GM19043 (cell line): ENCODE data around the gene PHOSPHO1.

Experiments used
- ATAC-seq: cut with Tn5 transposase; IDR thresholded peaks from one replicate; pipeline ENCODE4 v1.9.1; 2021; ENCODE audit warnings: low read depth; ENCODE audit not compliant: unreplicated experiment

PHOSPHO1 gene

DNA sequence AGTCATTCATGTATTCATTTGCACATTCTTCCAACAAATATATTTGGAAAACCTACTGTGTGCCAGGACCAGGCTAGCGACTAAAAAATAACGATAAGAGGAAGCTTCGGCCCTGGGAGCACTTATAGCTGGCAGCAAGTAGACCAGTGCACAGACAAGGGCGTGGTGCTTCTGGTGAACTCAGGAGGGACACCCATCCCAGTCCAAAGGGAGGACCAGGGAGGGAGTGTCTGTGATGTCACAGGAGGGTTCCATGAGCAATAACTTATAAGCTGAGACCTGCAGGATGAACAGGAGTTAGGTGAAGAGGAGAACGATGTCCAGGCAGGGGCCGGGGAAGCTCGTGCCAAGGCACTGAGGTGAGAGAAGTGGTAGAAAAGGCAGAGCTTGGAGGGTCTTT lies 17.4 kb upstream of the PHOSPHO1 start:
- ATAC-seq: no peak

GRCh38 chr17:49244839-49245238 lies 14.3 kb upstream of the PHOSPHO1 start:
- ATAC-seq: no peak

GRCh38 chr17:49242813-49243212 lies 12.2 kb upstream of the PHOSPHO1 start:
- no peak for ATAC-seq

- no peak for ATAC-seq
Observed at GRCh38 chr17:49241692-49242397, 11.3 kb upstream of the PHOSPHO1 start.

DNA sequence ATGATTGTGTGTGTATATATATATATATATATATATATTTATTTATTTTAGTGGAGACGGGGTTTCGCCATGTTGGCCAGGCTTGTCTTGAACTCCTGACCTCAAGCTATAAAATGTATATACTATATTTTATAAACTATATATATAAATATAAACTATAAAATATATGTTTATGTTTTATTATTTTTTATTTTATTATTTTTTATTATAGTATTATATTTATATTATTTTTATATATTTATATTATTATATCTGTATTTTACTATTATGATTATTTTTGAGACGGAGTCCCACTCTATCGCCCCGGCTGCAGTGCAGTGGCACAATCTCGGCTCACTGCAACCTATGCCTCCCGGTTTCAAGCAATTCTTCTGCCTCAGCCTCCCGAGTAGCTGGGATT lies 10.5 kb upstream of the PHOSPHO1 start:
- no peak for ATAC-seq

DNA sequence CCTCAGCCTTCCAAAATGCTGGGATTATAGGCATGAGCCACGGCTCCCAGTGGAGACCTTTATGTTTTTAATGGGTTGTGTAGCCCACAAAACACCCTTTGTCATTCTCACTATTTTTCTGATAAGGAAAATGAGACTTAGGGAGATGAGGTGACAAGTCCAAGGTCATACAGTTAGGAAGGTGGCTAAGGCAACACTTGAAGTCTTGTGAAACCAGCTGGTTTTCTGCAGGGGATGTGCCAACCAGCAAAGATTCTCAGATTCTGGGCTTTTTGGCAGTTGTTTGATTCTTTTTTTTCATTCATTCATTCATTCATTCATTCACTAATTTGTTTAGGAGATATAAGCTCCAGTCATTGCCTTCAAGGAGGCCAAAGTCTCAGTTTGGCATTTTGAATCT lies 10.0 kb upstream of the PHOSPHO1 start:
- ATAC-seq: no peak

GRCh38 chr17:49239963-49240362 lies 9.4 kb upstream of the PHOSPHO1 start:
- no peak for ATAC-seq

DNA sequence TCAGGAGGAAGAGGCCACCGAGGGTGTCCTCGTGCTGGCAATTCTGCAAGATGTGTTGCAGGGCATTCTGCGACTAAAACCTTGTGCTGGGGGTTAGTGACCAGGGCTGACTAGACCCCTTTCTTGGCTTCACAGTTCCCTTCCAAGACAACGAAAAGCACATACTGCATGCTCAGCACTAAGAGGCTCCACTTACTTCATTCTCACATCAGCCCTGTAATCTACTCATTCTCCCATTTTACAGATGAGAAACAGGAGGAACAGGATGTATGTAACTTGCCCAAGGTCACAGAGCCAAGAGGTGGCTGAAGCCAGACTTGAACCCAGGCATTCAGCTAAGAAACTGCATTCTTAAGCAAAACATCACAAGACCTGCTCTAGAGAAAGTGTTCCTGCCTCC lies 5.3 kb upstream of the PHOSPHO1 start:
- no peak for ATAC-seq

- ATAC-seq: no peak
Observed at GRCh38 chr17:49234509-49235080, 4.0 kb upstream of the PHOSPHO1 start.

GRCh38 chr17:49231563-49231894 lies 942 bp upstream of the PHOSPHO1 start:
- ATAC-seq: no peak

GRCh38 chr17:49229805-49230600 lies 584 bp downstream of the PHOSPHO1 start:
- ATAC-seq: no peak

- no peak for ATAC-seq
Observed at GRCh38 chr17:49229076-49229804, 1.3 kb downstream of the PHOSPHO1 start.

GRCh38 chr17:49227436-49228261 lies 2.9 kb downstream of the PHOSPHO1 start:
- no peak for ATAC-seq

- no peak for ATAC-seq
Observed at GRCh38 chr17:49226771-49227435, 3.7 kb downstream of the PHOSPHO1 start.

DNA sequence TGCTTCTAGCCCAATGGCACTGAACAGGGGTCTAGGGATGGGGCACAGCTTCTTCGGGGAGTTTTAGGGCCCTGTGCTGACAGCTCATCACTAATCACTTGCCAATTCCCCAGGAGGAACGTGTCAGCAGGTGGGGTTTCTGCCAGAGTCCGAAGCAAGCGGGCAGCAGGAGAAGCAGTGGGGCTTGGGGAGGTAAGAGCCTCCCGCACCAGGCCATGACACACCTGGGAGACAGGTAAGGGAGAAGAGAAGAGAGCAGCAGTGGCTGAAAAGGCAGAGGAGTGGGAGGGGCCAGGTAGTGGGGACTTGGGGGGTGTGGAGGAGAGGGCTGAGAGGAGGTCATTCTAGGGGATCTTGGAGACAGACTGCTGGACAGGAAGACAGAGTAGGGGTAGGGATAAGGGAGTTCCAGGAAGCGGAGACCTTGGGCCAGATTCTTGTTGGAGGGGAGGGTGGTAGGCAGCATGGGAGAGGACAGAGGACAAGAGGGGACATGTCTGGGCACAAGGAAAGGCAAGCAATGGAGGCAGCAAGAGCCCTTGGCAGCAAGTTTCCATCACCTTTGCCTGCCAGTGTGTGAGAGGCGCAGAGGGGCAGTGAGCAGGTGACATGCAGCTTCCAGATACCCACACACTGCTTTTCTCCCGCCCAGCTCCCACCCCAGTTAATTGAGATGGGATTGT lies 4.9 kb downstream of the PHOSPHO1 start:
- ATAC-seq: no peak

GRCh38 chr17:49224997-49225337 lies 5.6 kb downstream of the PHOSPHO1 start:
- ATAC-seq: no peak

GRCh38 chr17:49224198-49224996 lies 6.2 kb downstream of the PHOSPHO1 start:
- ATAC-seq: no peak

- ATAC-seq: no peak
Observed at GRCh38 chr17:49223517-49224197, 6.9 kb downstream of the PHOSPHO1 start.
